ENCODE results near the gene AVEN.

Gene AVEN

DNA sequence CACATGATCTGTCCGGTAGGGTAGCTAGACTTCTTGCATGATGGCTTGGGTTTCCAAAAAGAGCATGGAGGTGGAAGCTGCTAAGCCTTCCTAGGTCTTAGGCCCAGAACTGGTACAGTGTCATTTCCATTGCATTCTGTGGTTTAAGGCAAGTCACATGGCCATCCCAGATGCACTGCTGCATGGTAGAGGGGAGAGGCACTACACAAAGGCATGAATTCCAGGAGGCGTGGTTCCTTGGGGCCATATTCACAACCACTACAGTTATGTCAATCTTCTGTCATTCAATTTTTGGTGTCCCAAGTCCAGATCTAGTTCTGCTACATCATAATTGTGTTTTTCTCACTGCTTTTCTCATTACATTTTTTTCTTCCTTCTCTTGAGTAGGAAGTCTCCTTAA, 192.9 kb downstream of the AVEN start:
- no peaks in the 10 kb centered on the region for H3K9me3 Mint-ChIP-seq
- H3K27me3 Mint-ChIP-seq, result peaks cover 6% of the 10 kb centered on the region
- H3K4me1 Mint-ChIP-seq, result no peaks in the 10 kb centered on the region
- DNase-seq (ENCODE audit: low spot score in 2 of 2) (no peak), ATAC-seq (replicated peaks; ENCODE audit: extremely low read depth, poor library complexity, severe bottlenecking) (no peak)
- no peak overlapping the region for H3K4me3 Mint-ChIP-seq
- H3K36me3 Mint-ChIP-seq (ENCODE audit: insufficient read depth), result no peaks in the 10 kb centered on the region
- H3K27ac Mint-ChIP-seq (ENCODE audit: low read depth), result no peak overlapping the region

DNA sequence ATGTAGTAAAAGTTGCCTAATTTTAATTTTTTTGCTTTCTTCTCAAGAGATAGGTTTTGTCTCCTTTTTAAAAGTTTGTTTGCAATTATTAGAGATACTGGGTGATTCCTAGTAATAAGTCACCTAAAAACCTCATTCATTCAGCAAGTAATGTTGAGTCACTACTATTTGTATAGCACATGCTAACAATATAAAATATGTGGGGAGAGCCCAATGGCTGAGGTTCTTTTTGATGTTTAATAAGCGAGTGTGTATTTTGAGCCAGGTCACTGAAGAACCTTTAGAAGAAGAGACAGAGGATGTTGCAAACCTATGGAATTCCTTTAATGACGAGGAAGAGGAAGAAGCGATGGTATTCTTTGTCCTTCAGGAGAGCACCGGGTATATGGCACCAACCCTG, 194.4 kb downstream of the AVEN start:
- no peak overlapping the region for H3K27ac Mint-ChIP-seq (ENCODE audit: low read depth)
- ATAC-seq (replicated peaks; ENCODE audit: extremely low read depth, poor library complexity, severe bottlenecking) (no peak), DNase-seq (ENCODE audit: low spot score in 2 of 2) (no peak)
- no peak overlapping the region for H3K4me3 Mint-ChIP-seq
- no peaks in the 10 kb centered on the region for H3K4me1 Mint-ChIP-seq
- H3K9me3 Mint-ChIP-seq, result no peaks in the 10 kb centered on the region
- peaks cover 20% of the 10 kb centered on the region for H3K27me3 Mint-ChIP-seq
- no peaks in the 10 kb centered on the region for H3K36me3 Mint-ChIP-seq (ENCODE audit: insufficient read depth)

DNA sequence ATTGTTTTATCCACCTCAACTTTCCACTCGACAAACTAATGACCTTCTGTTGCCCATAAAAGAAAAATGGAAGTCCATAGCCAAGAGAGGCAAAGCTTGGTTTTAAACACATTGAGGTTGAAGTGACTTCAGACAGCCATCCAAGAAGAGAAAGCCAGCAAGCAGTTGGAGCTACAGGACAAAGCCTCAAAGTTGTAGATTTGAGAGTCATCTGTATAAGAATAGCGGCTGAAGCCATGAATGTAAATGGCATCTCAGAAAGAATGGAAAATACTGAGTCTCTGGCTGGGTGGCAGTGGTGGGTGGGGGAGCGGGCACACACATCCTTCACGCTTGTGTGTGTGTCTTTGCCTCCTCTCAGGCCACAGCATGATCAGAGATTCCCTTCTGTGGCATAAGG, 194.8 kb downstream of the AVEN start:
- Mint-ChIP-seq H3K4me1 (no peaks in the 10 kb centered on the region), H3K4me3 (no peak overlapping the region), H3K27me3 (peaks cover 24% of the 10 kb centered on the region), H3K36me3 (ENCODE audit: insufficient read depth) (no peaks in the 10 kb centered on the region), H3K27ac (ENCODE audit: low read depth) (no peak overlapping the region), H3K9me3 (no peaks in the 10 kb centered on the region)
- DNase-seq (ENCODE audit: low spot score in 2 of 2) (no peak), ATAC-seq (replicated peaks; ENCODE audit: extremely low read depth, poor library complexity, severe bottlenecking) (no peak)

DNA sequence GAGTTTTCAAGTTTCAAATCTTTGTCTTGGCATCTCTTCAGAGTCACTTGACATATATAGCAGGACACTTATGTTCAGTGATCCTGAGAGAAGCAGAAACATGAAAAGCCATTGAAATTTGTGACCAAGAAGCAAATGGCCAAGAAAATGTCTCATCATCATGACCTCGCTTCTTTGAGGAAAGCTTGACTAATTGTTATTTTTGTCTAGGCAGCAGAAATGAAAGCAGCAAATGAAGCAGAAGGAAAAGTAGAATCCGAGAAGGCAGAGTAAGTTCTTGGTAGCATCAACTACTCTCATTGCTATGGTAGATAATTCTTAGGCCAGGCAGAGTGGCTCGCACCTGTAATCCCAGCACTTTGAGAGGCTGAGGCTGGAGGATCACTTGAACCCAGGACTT, 198.4 kb downstream of the AVEN start:
- no peaks in the 10 kb centered on the region for H3K4me1 Mint-ChIP-seq
- H3K27ac Mint-ChIP-seq (ENCODE audit: low read depth), result no peak overlapping the region
- no peaks in the 10 kb centered on the region for H3K36me3 Mint-ChIP-seq (ENCODE audit: insufficient read depth)
- H3K27me3 Mint-ChIP-seq, result peaks cover 43% of the 10 kb centered on the region
- DNase-seq (ENCODE audit: low spot score in 2 of 2), result no peak
- H3K9me3 Mint-ChIP-seq, result no peaks in the 10 kb centered on the region
- H3K4me3 Mint-ChIP-seq, result no peak overlapping the region
- no peak for ATAC-seq (replicated peaks; ENCODE audit: extremely low read depth, poor library complexity, severe bottlenecking)

DNA sequence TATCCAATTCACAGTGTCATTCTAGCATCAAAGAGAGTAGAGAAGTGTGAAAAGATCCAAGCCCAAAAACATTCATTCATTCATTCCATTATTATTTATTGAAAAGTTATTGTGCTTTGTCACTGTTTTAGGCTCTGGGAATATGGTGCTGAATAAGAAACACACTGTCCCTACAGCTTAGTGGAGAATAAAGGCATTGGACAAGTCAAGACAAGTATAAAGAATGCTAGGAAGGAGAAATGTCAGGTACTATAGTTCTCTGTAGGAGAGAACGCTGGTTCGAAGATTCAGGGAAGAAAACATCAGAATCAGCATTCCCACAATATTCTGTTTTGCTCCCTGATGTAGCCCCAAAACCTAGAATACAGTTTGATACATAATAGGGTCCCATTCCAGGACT, 199.5 kb downstream of the AVEN start:
- Mint-ChIP-seq H3K36me3 (ENCODE audit: insufficient read depth) (peaks cover 2% of the 10 kb centered on the region), H3K4me3 (no peak overlapping the region), H3K9me3 (no peaks in the 10 kb centered on the region), H3K4me1 (no peaks in the 10 kb centered on the region), H3K27me3 (peaks cover 43% of the 10 kb centered on the region), H3K27ac (ENCODE audit: low read depth) (no peak overlapping the region)
- no peak for ATAC-seq (replicated peaks; ENCODE audit: extremely low read depth, poor library complexity, severe bottlenecking)
- no peak for DNase-seq (ENCODE audit: low spot score in 2 of 2)

DNA sequence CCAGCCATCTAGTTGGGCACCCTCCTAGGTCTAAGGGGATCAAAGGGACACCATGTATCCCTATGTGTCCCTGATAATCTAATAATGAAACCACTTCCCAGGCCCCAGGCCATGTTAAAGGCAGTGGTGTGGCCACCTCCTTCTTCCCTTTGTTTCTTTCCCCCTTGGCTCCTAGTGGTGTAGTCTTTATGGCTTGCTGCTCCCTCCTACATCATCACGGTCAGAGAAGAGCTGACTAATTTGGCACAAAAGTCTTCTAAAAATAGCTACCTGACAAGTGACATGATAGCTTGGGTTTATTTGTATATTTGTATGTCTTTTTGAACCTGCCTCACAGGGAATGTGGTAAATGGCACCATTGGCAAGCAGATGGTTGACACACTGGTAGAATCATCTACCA, 201.7 kb downstream of the AVEN start:
- H3K27ac Mint-ChIP-seq (ENCODE audit: low read depth), result no peak overlapping the region
- peaks cover 41% of the 10 kb centered on the region for H3K27me3 Mint-ChIP-seq
- no peak overlapping the region for H3K4me3 Mint-ChIP-seq
- no peaks in the 10 kb centered on the region for H3K4me1 Mint-ChIP-seq
- H3K36me3 Mint-ChIP-seq (ENCODE audit: insufficient read depth), result peaks cover 2% of the 10 kb centered on the region
- no peak for ATAC-seq (replicated peaks; ENCODE audit: extremely low read depth, poor library complexity, severe bottlenecking)
- no peak for DNase-seq (ENCODE audit: low spot score in 2 of 2)
- H3K9me3 Mint-ChIP-seq, result no peaks in the 10 kb centered on the region

DNA sequence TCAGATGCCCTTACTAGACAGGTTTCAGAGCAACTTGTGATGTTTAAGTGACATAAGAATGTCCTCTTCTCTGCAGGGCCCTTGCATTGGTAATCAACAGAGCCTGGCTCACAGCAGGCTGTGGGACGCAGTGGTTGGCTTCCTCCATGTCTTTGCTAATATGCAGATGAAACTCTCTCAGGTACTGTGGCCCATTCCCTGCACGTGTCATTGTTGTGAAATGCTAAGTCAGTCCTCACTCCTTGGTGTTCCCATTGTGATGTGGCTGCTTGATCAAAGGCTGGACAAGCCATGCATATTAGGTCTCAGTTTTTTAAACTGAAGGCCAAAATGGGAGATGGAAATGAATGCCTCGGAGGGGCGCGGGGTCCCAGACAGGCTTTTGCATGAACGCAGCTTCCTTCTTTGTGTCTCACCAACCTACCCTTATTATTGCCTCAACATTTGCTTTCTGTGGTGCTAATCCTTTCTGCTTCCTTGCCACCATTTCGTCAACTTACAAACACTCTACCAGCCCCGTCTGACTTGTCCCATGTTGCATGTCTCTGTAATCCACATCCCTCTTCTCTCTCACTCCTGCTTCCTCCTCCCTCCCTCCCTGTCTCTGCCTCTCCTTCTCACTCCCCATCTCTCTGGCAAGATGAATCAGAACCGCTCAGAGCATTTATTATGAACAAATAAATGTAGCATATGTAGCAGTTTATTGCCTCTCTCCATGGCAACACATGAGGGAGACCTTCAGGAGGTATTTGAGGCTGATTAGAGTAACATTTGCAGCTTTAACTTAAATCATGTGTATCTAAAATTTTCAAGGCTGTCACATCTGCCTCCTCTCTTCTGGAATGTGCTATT, 203.9 kb downstream of the AVEN start:
- H3K4me1 Mint-ChIP-seq, result no peaks in the 10 kb centered on the region
- no peak overlapping the region for H3K4me3 Mint-ChIP-seq
- no peak overlapping the region for H3K27ac Mint-ChIP-seq (ENCODE audit: low read depth)
- H3K36me3 Mint-ChIP-seq (ENCODE audit: insufficient read depth), result peaks cover 2% of the 10 kb centered on the region
- no peaks in the 10 kb centered on the region for H3K9me3 Mint-ChIP-seq
- H3K27me3 Mint-ChIP-seq, result peaks cover 34% of the 10 kb centered on the region
- no peak for ATAC-seq (replicated peaks; ENCODE audit: extremely low read depth, poor library complexity, severe bottlenecking)
- DNase-seq (ENCODE audit: low spot score in 2 of 2), result no peak

DNA sequence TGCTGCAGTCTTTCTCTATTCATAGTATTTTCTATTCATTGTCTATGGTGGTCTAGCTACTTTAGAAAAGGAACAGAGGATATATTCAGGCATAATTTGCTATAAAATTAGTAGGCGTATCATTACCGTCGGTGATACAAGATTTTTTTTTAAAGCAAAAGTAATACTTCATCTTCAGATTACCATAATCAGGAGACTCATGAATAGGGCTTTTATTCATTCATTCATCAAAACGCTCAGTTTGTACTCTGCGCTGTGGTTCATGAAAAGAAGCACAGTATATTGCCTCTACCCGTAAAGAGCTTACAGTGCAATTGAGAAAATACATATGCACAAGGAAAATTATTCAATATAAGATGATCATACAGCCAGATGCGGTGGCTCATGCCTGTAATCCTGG, 207.4 kb downstream of the AVEN start:
- Mint-ChIP-seq H3K27me3 (peaks cover 14% of the 10 kb centered on the region), H3K36me3 (ENCODE audit: insufficient read depth) (peaks cover 2% of the 10 kb centered on the region), H3K4me3 (no peak overlapping the region), H3K27ac (ENCODE audit: low read depth) (no peak overlapping the region), H3K9me3 (no peaks in the 10 kb centered on the region), H3K4me1 (no peaks in the 10 kb centered on the region)
- no peak for DNase-seq (ENCODE audit: low spot score in 2 of 2)
- no peak for ATAC-seq (replicated peaks; ENCODE audit: extremely low read depth, poor library complexity, severe bottlenecking)

DNA sequence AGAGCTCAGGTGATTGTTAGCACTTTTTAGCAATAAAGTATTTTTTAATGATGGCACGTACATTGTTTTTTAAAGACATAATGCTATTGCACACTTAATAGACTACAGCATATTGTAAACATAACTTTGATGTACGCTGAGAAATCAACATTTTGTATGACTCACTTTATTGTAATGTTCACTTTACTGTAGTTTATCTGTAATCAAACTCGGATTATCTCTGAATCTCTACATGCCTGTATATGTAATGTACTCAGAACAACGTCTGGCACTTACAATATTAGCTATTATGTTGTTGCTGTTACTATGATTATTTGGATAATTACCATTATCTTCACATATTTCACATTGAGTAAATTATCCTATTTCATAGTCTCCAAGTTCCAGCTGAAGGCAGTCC, 208.7 kb downstream of the AVEN start:
- no peak for ATAC-seq (replicated peaks; ENCODE audit: extremely low read depth, poor library complexity, severe bottlenecking)
- H3K36me3 Mint-ChIP-seq (ENCODE audit: insufficient read depth), result peaks cover 2% of the 10 kb centered on the region
- DNase-seq (ENCODE audit: low spot score in 2 of 2), result no peak
- H3K9me3 Mint-ChIP-seq, result no peaks in the 10 kb centered on the region
- no peak overlapping the region for H3K27ac Mint-ChIP-seq (ENCODE audit: low read depth)
- peaks cover 25% of the 10 kb centered on the region for H3K27me3 Mint-ChIP-seq
- no peaks in the 10 kb centered on the region for H3K4me1 Mint-ChIP-seq
- H3K4me3 Mint-ChIP-seq, result no peak overlapping the region

DNA sequence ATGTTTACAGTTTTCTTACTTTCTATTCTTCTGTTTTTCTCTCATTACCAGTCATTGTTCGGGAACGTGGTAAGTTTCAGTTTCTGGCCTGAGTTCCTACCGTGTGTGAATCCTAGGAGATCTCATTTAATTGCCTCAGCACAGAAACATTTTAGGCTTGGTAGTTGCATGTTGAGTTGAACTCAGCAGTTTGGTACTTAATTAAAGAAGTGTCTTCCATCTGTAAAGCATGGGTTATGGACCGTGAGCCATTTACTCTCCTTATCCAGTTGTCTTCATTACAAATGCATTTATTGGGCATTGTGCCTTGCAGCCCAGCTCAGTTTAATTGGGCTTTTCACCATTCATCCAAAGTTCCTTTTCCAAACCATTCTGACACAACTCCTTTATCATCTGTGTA, 212.8 kb downstream of the AVEN start:
- no peak overlapping the region for H3K27ac Mint-ChIP-seq (ENCODE audit: low read depth)
- ATAC-seq (replicated peaks; ENCODE audit: extremely low read depth, poor library complexity, severe bottlenecking), result no peak

DNA sequence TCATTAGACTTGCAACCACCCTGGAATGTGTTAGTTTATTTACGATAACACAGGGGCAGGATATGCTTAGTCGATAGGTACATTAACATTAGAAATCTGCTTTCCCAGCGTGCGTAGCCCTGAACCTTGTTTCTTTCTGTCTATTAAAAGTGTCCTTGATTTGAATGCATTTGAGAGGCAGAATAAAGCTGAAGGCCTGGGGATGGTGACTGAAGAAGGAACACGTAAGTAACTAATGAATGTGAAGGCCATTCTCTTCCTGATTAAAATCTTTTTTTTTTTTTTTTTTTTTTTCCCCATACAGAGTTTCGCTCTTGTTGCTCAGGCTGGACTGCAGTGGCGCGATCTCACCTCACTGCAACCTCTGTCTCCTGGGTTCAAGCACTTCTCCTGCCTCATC, 213.6 kb downstream of the AVEN start:
- no peaks in the 10 kb centered on the region for H3K4me1 Mint-ChIP-seq
- H3K36me3 Mint-ChIP-seq (ENCODE audit: insufficient read depth), result no peaks in the 10 kb centered on the region
- no peaks in the 10 kb centered on the region for H3K9me3 Mint-ChIP-seq
- peaks cover 19% of the 10 kb centered on the region for H3K27me3 Mint-ChIP-seq
- no peak overlapping the region for H3K27ac Mint-ChIP-seq (ENCODE audit: low read depth)
- DNase-seq (ENCODE audit: low spot score in 2 of 2) (no peak), ATAC-seq (replicated peaks; ENCODE audit: extremely low read depth, poor library complexity, severe bottlenecking) (no peak)
- H3K4me3 Mint-ChIP-seq, result no peak overlapping the region

More for the DNA sequence above, 212.8 kb downstream of the AVEN start:
- DNase-seq (ENCODE audit: low spot score in 2 of 2), result no peak
- Mint-ChIP-seq H3K27me3 (peaks cover 25% of the 10 kb centered on the region), H3K4me1 (no peaks in the 10 kb centered on the region), H3K36me3 (ENCODE audit: insufficient read depth) (no peaks in the 10 kb centered on the region), H3K4me3 (no peak overlapping the region), H3K9me3 (no peaks in the 10 kb centered on the region)

DNA sequence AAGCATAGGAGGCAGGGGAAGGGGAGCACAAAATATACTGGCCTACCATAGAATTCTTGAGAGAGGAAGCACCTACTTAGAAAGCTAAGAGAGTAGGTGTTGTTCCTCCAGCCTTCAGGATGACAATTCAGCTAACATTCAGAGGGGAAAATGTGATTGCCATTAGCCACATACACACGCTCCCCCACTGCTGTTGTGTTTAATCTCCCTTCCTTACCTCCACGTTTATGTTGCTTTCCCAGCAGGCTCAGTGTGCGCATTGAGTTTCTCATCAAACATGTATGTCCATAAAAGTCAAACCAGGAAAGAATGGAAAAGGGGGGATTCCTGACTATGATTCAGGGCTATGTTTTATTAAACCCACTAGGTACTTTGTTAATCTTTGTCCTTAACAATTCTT, 215.9 kb downstream of the AVEN start:
- peaks cover 19% of the 10 kb centered on the region for H3K27me3 Mint-ChIP-seq
- no peaks in the 10 kb centered on the region for H3K4me1 Mint-ChIP-seq
- ATAC-seq (replicated peaks; ENCODE audit: extremely low read depth, poor library complexity, severe bottlenecking), result no peak
- H3K4me3 Mint-ChIP-seq, result no peak overlapping the region
- no peaks in the 10 kb centered on the region for H3K9me3 Mint-ChIP-seq
- no peak overlapping the region for H3K27ac Mint-ChIP-seq (ENCODE audit: low read depth)
- H3K36me3 Mint-ChIP-seq (ENCODE audit: insufficient read depth), result no peaks in the 10 kb centered on the region
- no peak for DNase-seq (ENCODE audit: low spot score in 2 of 2)

DNA sequence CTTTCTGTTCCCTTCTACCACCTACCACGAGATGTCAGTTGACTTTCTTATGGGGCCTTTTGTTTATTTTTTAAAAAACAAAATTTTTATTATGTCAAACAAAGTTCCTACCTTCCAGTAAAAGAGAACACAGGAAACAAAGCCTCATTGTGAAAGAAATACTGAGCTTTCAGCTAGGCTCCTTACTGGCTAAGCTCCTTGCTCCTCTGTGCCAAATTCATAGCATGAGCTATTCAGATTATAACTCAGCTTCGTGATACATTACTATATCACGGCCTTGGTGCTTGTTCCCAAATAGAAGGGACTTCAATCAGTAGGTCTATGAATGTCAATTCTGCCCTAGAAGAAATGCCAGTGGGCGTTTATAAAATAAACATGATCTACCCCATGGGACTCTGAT, 216.5 kb downstream of the AVEN start:
- Mint-ChIP-seq H3K4me1 (no peaks in the 10 kb centered on the region), H3K36me3 (ENCODE audit: insufficient read depth) (peaks cover 1% of the 10 kb centered on the region), H3K4me3 (no peak overlapping the region), H3K27me3 (peaks cover 19% of the 10 kb centered on the region), H3K27ac (ENCODE audit: low read depth) (no peak overlapping the region), H3K9me3 (no peaks in the 10 kb centered on the region)
- ATAC-seq (replicated peaks; ENCODE audit: extremely low read depth, poor library complexity, severe bottlenecking) (no peak), DNase-seq (ENCODE audit: low spot score in 2 of 2) (no peak)

All from central memory CD8-positive, alpha-beta T cell (primary cell).